T47D (cell line): ENCODE data around the gene NPR3.
A peak's percentile ranks its signal among the peaks of the same experiment; 100 is the strongest.

Source experiments
- DNase-seq, 2 experiments: peaks; one replicate each; pipeline versions ENCODE4 v3.0.0 to v3.0.0-alpha.2; 2011 to 2012; ENCODE audit warnings: low read depth in 1 of 2, low spot score in 1 of 2
- JUND ChIP-seq: IDR thresholded peaks from 2 replicates; pipeline ENCODE4 v1.6.1; 2012; ENCODE audit warnings: low read depth
- in situ Hi-C: cut with HindIII; loops from 2 replicates; pipeline ENCODE4 v1.10.0; 2016; ENCODE audit warnings: low sequenced_read_pairs, low pct_unique_long_range_greater_than_20kb

NPR3 gene

DNA sequence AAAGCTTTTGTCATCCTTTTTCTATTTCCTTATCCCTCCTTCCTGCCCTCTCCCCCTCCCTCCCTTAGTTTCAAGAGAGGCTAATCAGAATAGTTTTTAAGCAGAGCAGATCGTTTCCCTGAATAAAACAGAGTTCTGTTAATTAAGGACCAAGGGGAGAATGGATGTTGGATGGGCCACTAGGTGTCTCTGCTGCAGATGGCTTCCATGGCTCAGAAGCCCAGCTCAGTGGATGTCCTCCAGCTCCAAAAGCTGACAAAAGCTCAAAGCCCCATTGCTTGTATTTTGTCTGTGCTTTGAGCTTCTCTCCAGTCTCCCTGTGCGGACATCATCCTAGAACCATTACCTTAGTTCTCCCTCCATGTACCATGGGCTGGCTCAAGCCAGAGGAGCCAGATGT, 21.0 kb upstream of the NPR3 start:
- DNase-seq, result peak in 1 of 2 experiments; percentile 48
- TF ChIP-seq JUND, result no peak
- in situ Hi-C loops, result no loop called here

DNA sequence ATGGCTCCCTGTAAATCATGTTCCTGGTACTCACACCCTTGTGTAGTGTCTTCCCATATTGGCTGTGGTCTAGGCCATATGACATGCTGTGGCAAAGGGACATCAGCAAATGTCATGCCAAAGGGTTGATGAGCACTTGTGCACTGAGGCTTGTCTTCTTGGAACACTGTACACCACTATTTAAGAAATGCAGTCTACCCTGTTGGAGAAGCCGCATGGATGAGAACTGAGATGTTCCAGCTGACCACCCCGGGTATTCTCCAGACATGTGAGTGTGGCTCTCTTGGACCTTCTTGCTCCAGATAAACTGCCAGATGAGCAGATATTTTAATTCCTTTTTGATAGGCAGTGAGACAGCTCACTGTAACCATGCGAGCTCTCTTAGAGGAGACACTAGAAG, 20.5 kb upstream of the NPR3 start:
- TF ChIP-seq JUND, result no peak
- in situ Hi-C loops, result no loop called here
- no peak for DNase-seq

DNA sequence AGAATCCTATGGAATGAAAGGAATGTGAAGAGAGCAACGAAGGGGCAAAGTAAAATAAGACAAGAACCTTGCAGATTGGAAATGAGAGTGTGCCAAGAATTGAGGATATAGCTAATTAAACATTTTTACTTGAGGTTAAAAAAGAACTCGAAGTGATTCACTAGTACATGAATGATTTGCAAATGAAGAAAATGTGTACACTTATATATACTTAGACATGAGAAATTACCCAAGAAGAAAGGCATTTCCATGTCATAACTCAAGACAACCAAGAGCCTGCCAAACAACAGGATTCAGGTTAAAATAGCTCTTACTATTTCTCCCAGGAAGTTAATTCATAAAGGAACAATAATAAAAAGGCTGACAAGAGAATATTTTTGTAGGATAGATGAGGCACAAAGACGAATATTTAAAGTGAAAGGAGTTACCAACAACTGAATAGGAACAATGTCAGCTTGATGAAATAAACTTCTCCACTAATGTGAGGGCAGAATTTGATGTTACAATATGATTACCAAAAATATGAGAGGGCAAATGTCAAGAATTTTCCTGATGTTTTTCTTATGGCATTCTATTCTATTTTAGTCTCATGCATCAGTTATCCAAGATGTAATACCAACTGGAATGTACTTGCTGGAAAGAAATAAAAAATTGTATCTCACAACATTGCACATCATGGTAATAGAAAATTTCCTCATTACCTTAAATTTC, 18.9 kb upstream of the NPR3 start:
- no peak for TF ChIP-seq JUND
- in situ Hi-C loops, result no loop called here
- DNase-seq, result no peak

DNA sequence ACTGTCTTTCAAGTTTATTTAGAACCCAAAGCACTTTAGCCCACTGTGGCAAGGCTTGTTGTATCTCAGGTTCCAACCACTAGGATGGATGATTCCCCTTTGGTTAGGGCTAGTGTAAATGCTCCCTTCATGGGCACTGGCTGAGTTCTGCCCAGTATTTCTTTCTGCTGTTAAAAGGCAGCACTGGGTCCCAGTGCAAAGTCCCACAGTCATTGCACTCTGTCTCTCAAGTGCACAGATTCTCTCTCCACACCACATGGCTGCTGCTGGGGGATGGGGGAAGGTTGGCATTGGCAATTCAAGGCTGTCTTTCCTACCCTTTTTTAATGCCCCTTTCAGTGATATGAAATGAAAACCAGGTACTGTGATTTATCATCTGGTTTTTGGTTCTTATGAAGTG, 7.2 kb upstream of the NPR3 start:
- TF ChIP-seq JUND, result no peak
- in situ Hi-C loops, result no loop called here

DNA sequence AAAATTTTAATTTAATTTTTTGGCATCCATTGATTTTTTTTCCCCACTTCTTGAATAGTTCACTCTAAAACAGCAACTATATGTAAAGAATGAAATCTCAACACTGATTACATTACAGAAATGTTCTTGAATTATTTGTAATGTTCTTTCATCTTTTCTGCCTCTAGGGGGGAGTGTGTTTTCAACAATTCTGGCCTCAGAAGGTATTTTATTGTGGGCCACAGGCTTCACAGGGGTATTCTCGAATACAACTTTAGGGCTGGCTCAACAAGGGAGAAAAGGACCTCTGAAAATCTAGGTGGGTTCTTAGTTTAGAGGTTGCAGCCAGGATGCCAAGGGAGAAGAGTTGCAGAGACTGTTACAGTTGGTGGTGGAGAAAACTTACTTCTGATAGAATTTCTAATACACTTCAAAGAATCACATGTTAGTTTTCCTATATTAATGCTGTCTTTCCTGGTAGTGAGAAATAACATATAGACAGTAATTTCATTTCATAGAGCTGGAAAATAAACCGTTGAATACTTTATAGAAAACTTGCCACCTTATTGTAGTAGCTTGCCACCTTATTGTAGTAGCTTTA, 3.6 kb upstream of the NPR3 start:
- in situ Hi-C loops, result no loop called here
- no peak for TF ChIP-seq JUND
- peak in 1 of 2 experiments; percentile 49 for DNase-seq

More for the DNA sequence above, 7.2 kb upstream of the NPR3 start:
- no peak for DNase-seq

DNA sequence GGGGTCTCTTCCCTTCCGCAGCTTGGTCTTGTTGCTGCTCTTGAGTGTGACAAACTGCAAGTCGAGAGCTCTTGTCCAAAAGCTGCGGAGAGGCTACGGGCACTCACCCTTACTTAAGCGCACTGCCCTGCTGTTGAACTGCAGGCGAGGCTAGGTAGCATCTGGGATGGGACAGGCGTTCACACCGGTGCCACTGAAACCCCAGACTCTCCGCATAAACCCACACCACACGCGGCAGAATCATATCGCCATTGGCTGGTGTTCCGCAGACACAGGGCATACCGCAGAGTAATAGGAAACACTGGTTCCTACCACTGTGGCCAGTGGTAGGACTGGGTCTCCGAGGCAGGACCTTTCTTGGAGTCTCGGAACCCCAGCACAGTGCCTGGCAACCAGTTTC, 2.2 kb upstream of the NPR3 start:
- no peak for TF ChIP-seq JUND
- no peak for DNase-seq
- in situ Hi-C loops, result no loop called here

DNA sequence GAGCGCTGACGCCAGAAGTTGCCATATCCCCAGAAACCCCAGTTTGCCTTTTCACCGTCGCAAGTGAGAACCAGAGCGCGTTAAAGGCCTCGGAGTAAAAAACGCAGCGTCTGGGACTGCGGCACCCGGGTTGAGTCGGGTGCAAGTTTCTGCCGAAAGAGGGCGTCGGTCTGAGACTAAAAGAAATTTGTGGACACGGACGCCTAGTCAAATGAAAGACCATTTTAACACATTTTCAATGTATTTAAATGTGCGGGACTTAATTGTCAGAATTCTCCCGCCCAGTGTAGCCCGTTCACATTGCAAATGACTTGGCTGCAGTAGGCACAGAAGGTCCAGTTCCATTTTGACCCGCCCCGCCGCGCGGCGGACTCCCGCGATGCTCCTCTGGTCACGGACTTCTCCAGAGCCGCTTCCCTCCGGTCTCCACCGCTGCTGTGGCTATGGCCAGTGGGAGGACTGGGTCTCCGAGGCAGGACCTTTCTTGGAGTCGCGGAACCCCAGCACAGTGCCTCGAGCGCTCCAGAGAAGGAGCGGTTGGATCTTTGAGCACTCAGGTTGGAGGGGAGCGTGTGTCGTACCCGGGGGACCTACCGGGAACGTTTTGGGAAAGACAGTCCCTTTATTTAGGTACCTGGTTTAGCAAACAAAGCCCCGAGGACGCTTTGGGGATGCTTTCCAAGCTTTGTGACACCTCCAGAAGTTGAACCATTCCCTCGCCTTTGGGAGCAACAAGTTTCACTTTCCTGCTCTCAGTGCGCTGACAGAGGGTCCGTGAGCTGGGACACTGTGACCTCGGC, 1.2 kb upstream of the NPR3 start:
- peak; percentile 76 to 83 for DNase-seq
- in situ Hi-C loops, result no loop called here
- TF ChIP-seq JUND, result no peak

DNA sequence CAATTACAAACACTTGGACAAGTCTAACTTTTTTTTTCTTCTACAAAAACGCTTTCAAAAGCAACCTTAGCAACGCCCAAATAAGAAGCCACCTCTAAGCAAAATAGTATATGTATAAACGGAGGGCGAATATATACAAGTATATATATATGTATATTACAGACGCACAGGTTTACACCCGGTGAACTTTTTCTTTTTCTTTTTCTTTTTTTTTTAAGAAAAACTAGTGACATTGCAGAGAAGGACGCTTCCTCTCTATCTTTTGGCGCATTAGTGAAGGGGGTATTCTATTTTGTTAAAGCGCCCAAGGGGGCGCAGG, 200 bp downstream of the NPR3 start:
- no peak for TF ChIP-seq JUND
- DNase-seq, result no peak
- in situ Hi-C loops, result no loop called here

DNA sequence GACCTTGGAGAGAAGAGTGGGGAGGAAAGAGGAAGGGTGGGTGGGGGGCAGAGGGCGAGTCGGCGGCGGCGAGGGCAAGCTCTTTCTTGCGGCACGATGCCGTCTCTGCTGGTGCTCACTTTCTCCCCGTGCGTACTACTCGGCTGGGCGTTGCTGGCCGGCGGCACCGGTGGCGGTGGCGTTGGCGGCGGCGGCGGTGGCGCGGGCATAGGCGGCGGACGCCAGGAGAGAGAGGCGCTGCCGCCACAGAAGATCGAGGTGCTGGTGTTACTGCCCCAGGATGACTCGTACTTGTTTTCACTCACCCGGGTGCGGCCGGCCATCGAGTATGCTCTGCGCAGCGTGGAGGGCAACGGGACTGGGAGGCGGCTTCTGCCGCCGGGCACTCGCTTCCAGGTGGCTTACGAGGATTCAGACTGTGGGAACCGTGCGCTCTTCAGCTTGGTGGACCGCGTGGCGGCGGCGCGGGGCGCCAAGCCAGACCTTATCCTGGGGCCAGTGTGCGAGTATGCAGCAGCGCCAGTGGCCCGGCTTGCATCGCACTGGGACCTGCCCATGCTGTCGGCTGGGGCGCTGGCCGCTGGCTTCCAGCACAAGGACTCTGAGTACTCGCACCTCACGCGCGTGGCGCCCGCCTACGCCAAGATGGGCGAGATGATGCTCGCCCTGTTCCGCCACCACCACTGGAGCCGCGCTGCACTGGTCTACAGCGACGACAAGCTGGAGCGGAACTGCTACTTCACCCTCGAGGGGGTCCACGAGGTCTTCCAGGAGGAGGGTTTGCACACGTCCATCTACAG, 760 bp downstream of the NPR3 start:
- in situ Hi-C loops, result no loop called here
- TF ChIP-seq JUND, result no peak
- peak in 1 of 2 experiments; percentile 12 for DNase-seq

DNA sequence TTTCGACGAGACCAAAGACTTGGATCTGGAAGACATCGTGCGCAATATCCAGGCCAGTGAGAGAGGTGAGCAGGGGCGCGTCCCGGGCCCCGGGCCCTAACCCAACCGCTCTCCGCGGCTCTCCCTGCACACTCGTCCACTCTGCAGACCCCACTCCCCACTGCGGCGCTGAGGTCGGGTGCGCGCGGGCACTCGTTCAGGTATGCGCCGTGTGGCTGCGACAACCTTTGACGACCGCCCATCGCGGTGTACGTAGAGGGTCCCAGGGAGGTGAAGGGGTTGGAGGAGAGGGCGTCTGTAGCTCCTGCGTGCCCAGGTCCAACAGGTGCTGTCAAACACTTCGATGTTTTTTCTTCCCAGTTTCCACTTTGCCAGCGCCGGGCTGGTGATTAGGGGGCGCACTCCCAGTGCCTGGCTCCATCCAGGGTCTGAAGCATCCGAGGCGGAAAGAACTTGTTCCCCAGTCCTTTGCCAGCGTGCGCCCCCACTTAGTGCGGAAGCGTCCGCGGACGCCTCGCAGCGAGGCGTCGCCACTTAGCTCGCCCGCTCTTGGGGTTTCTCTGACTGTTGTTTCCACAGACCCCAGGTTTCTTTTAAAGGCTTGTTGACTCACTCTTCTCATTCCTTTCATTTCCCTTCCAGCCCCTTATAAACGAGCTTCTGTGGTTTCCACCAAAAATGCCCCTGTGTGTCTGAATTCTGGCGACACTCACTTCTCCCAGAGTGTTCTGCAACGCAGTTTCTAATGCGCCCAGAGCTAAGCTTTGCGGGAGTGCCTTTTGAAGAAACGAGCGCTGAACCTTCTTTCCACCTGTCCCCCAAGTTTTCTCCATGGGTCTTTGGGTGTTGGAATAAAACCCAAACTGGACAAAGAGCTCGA, 1.6 kb downstream of the NPR3 start:
- TF ChIP-seq JUND, result no peak
- in situ Hi-C loops, result no loop called here
- DNase-seq, result no peak

DNA sequence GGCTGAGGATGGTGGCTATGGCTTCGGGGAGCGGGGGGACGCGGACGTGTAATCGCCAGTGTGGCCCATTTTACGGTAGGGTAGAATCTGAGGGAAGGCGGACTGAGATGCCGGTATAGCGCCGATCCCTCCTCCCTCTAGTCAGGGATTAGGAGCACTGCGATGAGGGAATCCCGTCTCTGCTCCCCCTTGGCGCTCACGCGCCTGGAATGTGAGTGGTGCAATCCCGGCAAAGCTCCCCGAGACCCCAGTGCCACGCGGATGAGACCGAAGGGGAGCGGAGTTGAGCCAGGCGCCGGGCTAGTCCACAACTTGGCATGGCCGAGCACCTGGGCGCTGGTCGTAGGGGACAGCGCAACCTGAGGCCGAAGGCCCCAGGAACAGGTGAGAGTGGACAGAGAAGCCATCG, 2.2 kb downstream of the NPR3 start:
- in situ Hi-C loops, result no loop called here
- TF ChIP-seq JUND, result no peak
- DNase-seq, result no peak
